ENCODE measurements around the gene TRIM34. TPM values are rescaled to one million over a fixed set of nuclear protein-coding genes. Genes with fewer than 3 reads are reported as not detected.

TRIM34 gene
- total and polyA plus RNA-seq, 2 of the 4 experiments (the other 2 are of a cell fraction) = 6.1 to 8.6 TPM

DNA sequence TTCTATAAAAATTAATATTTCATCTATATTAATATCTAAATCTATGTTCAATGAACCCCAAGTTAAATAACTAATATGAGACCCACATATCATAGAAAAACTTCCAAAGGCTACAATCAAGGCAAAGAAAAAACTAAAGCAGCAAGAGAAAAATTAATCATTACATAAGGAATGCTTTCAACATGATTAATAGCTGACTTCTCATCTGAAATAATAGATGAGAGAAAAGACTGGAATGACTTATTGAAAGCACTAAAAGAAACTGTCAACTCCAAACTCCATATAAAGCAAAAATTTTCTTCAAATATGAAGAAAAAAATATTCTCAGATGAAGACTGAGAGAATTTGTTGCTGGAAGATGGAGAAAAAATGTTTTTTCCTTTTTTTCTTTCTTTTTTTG lies 47.0 kb downstream of the TRIM34 start:
- H3K9me3 ChIP-seq (ENCODE audit: control insufficient read depth, insufficient read depth, low read length) = no peaks in the 10 kb centered on the region
- no peak overlapping the region for H2AFZ ChIP-seq (replicated peaks; ENCODE audit: low read length, poor library complexity)
- no peaks in the 10 kb centered on the region for H3K4me1 ChIP-seq (ENCODE audit: control insufficient read depth, insufficient read depth, low read length)
- H3K4me3 ChIP-seq (ENCODE audit: insufficient read depth, low read depth, low read length) = no peak overlapping the region
- no peak overlapping the region for H2BK120ac ChIP-seq (ENCODE audit: low read depth, low read length)
- H3K4me2 ChIP-seq (ENCODE audit: low read depth, low read length) = no peak overlapping the region
- H3K4ac ChIP-seq (ENCODE audit: low read depth, low read length) = no peak overlapping the region
- H4K91ac ChIP-seq (ENCODE audit: insufficient read depth, low read depth, low read length) = no peak overlapping the region
- intact Hi-C loops (cut with micrococcal nuclease) (no loop called here), in situ Hi-C loops (cut with MboI; ENCODE audit: low sequenced_read_pairs) (no loop called here), dilution Hi-C loops (cut with HindIII; ENCODE audit: low sequenced_read_pairs, unreplicated experiment) (no loop called here)
- peaks cover 17% of the 10 kb centered on the region for H3K36me3 ChIP-seq (ENCODE audit: control insufficient read depth, insufficient read depth, low read length)
- H3K9me1 ChIP-seq (ENCODE audit: insufficient read depth, low read length) = no peaks in the 10 kb centered on the region
- no peak overlapping the region for H4K8ac ChIP-seq (ENCODE audit: low read depth in 2 of 2, low read length in 2 of 2)
- no peak overlapping the region for H3K14ac ChIP-seq (replicated peaks; ENCODE audit: low read depth, low read length)
- no peak overlapping the region for H3K56ac ChIP-seq (ENCODE audit: extremely low read depth, insufficient read depth, low read length)
- H3K9ac ChIP-seq (ENCODE audit: low read depth, low read length) = no peak overlapping the region
- no peak overlapping the region for H2AK9ac ChIP-seq (replicated peaks; ENCODE audit: low read depth, low read length, poor library complexity)
- POLR2A ChIA-PET (ENCODE audit: unreplicated experiment) = no interaction called here
- TF ChIP-seq CTCF (conservative IDR thresholded peaks at IDR 0.05; ENCODE audit: low read depth, low read length) (no peak), RFX5 (IDR thresholded peaks at IDR 0.05; ENCODE audit: low read depth, low read length) (no peak), MXI1 (IDR thresholded peaks at IDR 0.05; ENCODE audit: borderline replicate concordance, low read depth, low read length) (no peak), MAFK (IDR thresholded peaks at IDR 0.05; ENCODE audit: low read depth, low read length) (no peak), CEBPB (IDR thresholded peaks at IDR 0.05; ENCODE audit: low read depth, low read length) (no peak), SMC3 (IDR thresholded peaks at IDR 0.05; ENCODE audit: low read depth, low read length) (no peak), RAD21 (IDR thresholded peaks at IDR 0.05; ENCODE audit: low read length) (no peak), RCOR1 (IDR thresholded peaks at IDR 0.05; ENCODE audit: insufficient replicate concordance, low read length) (no peak), BHLHE40 (IDR thresholded peaks at IDR 0.05; ENCODE audit: low read depth, low read length) (no peak), POLR2A (IDR thresholded peaks at IDR 0.05; ENCODE audit: low read depth, low read length) (no peak), FOS (IDR thresholded peaks at IDR 0.05; ENCODE audit: low read depth, low read length) (no peak), USF2 (IDR thresholded peaks at IDR 0.05; ENCODE audit: low read depth, low read length) (no peak), MAZ (IDR thresholded peaks at IDR 0.05; ENCODE audit: borderline replicate concordance, low read depth, low read length) (no peak), NFE2L2 (IDR thresholded peaks at IDR 0.05; ENCODE audit: low read depth, low read length) (no peak), CHD1 (IDR thresholded peaks at IDR 0.05; ENCODE audit: low read depth, low read length) (no peak)
- TF ChIP-seq, protein P1, sequence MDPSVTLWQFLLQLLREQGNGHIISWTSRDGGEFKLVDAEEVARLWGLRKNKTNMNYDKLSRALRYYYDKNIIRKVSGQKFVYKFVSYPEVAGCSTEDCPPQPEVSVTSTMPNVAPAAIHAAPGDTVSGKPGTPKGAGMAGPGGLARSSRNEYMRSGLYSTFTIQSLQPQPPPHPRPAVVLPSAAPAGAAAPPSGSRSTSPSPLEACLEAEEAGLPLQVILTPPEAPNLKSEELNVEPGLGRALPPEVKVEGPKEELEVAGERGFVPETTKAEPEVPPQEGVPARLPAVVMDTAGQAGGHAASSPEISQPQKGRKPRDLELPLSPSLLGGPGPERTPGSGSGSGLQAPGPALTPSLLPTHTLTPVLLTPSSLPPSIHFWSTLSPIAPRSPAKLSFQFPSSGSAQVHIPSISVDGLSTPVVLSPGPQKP (IDR thresholded peaks at IDR 0.05; ENCODE audit: borderline replicate concordance, low read depth, low read length) = no peak
- H2BK15ac ChIP-seq (ENCODE audit: low read depth, low read length) = no peak overlapping the region
- H4K5ac ChIP-seq (ENCODE audit: low read depth, low read length) = no peak overlapping the region
- no peaks in the 10 kb centered on the region for H3K27me3 ChIP-seq (ENCODE audit: control insufficient read depth, insufficient read depth, low read length)
- no peak overlapping the region for H2BK5ac ChIP-seq (ENCODE audit: low read depth, low read length, poor library complexity, severe bottlenecking)
- peaks cover 8 to 14% of the 10 kb centered on the region in 2 experiments for H3K79me1 ChIP-seq (ENCODE audit: low read depth in 1 of 2, low read length in 2 of 2)
- no peak overlapping the region for H3K27ac ChIP-seq (ENCODE audit: insufficient read depth, low read length)
- H3K18ac ChIP-seq (ENCODE audit: low read depth, low read length) = no peak overlapping the region
- H2AK5ac ChIP-seq (ENCODE audit: low read depth, low read length) = no peak overlapping the region
- H4K20me1 ChIP-seq (ENCODE audit: insufficient read depth, low read length) = peaks cover 4% of the 10 kb centered on the region; the same call in 1 of the 2 replicates
- no peak overlapping the region for H2BK20ac ChIP-seq (ENCODE audit: low read depth, low read length)
- DNase-seq = no peak
- ATAC-seq (ENCODE audit: low read depth) = no peak
- H3K23ac ChIP-seq (ENCODE audit: low read depth, low read length) = no peak overlapping the region
- CTCF ChIA-PET = no interaction called here
- BruUV-seq (replicated peaks) = no TSS peak
